Gastroesophageal sphincter (tissue), 4 donors: ENCODE measurements around the gene GNLY. TPM values are rescaled to one million over a fixed set of nuclear protein-coding genes. Genes with fewer than 3 reads are reported as not detected.

Experiments used
- ATAC-seq: fragments of 150-250 bp; one replicate; pipeline ENCODE4 v1.9.1; 2016; ENCODE audit warnings: mild to moderate bottlenecking, moderate library complexity
- H3K27ac ChIP-seq, 4 donors: fragments of 200-600 bp; sonication (generic) in 3 of 4; 1 replicate in 3 of 4; 2 replicates in 1 of 4; pipeline ENCODE4 v1.5.1; 2016 to 2019
- H3K27me3 ChIP-seq: fragments of 200-600 bp; sonication (generic); one replicate; pipeline ENCODE4 v1.5.1; 2019
- H3K36me3 ChIP-seq, 2 donors: fragments of 200-600 bp; sonication (generic); one replicate each; pipeline ENCODE4 v1.5.1; 2019; ENCODE audit warnings: control low read depth in 1 of 2
- H3K4me1 ChIP-seq, 3 donors: fragments of 200-600 bp; sonication (generic); 1 replicate in 2 of 3; 2 replicates in 1 of 3; pipeline ENCODE4 v1.5.1; 2016 to 2019; ENCODE audit warnings: control low read depth in 2 of 3
- H3K4me3 ChIP-seq, 2 donors: fragments of 200-600 bp; sonication (generic); one replicate each; pipeline ENCODE4 v1.5.1; 2019; ENCODE audit warnings: mild to moderate bottlenecking in 1 of 2, moderate library complexity in 1 of 2
- H3K9me3 ChIP-seq, 3 donors: fragments of 200-600 bp; sonication (generic); one replicate each; pipeline ENCODE4 v1.5.1; 2017 to 2019; ENCODE audit warnings: control low read depth in 2 of 3
- CTCF ChIP-seq, 4 experiments: fragments of 200-600 bp in 2 of 4; fragments of 450-650 bp in 2 of 4; sonication (generic) in 1 of 4; IDR thresholded peaks; one replicate each; pipeline ENCODE4 v1.5.1; 2017 to 2019; ENCODE audit warnings: antibody characterized with exemption in 4 of 4, mild to moderate bottlenecking in 2 of 4, moderate library complexity in 2 of 4
- EP300 ChIP-seq: sonication (generic); formaldehyde crosslinking; IDR thresholded peaks from one replicate; pipeline ENCODE4 v1.6.1; 2017; ENCODE audit warnings: antibody characterized with exemption, mild to moderate bottlenecking
- POLR2A ChIP-seq, 2 donors: fragments of 450-650 bp; IDR thresholded peaks; one replicate each; pipeline ENCODE4 v1.6.1; 2017; ENCODE audit warnings: antibody characterized with exemption in 2 of 2, mild to moderate bottlenecking in 2 of 2, moderate library complexity in 1 of 2
- POLR2AphosphoS5 ChIP-seq: sonication (generic); formaldehyde crosslinking; IDR thresholded peaks from one replicate; pipeline ENCODE4 v1.6.1; 2017; ENCODE audit warnings: antibody characterized with exemption
- WGBS, 2 donors: methylation state at CpG; one replicate each; pipeline ENCODE4 v1.1.5; 2018; ENCODE audit warnings: low coverage in 1 of 2; 5-methylcytosine and 5-hydroxymethylcytosine counted together
- total RNA-seq, 4 donors: library from RNA; depleted of rRNA; stranded (reverse); fragments of >200 nt; gene quantifications; one replicate each; pipeline ENCODE4 v1.1.0, GENCODE V29; 2016

GNLY gene
- total RNA-seq, 4 donors from 2014 or later = 0.54 to 3.1 TPM; not detected in 2

DNA sequence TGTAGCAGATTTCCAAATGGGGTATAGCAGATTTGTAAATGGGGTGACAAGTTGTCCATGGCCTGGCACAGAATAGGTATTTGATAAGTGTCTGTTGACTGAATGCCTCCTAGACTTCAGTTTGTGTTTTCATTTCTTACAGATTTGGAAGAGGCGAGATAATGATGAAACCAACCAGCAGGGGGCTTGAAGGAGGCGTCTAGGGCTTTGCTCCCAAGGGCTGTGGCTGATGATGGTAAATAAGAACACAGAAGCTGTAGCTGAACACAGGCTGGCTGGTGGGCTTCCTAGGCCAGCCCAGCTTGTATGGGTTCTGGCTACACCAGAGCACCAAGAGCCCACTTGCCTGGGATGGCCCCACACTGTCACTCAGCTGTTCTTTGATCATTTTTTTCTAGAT, 45.5 kb upstream of the GNLY start:
- H3K9me3 ChIP-seq = no peaks in the 10 kb centered on the region
- H3K4me1 ChIP-seq = no peaks in the 10 kb centered on the region
- H3K4me3 ChIP-seq = no peak overlapping the region
- ATAC-seq = peak; percentile 43
- WGBS, 2 donors = 50 to 71% methylated on average over 2 of the region's 2 CpGs
- no peaks in the 10 kb centered on the region for H3K27me3 ChIP-seq
- peaks cover 7 to 98% of the 10 kb centered on the region in 2 donors for H3K36me3 ChIP-seq
- H3K27ac ChIP-seq = peak overlapping the region in 2 of 4 donors; percentile 4 to 18
- TF ChIP-seq CTCF (IDR thresholded peaks at IDR 0.05) (peak in 2 of 4 experiments; percentile 23 to 29), POLR2AphosphoS5 (no peak), EP300 (no peak), POLR2A (IDR thresholded peaks at IDR 0.05) (no peak)

GRCh38 chr2:85649201-85650190, 44.7 kb upstream of the GNLY start:
- Histone ChIP-seq H3K27me3 (no peaks in the 10 kb centered on the region), H3K9me3 (no peaks in the 10 kb centered on the region), H3K36me3 (peaks cover 7 to 94% of the 10 kb centered on the region in 2 donors), H3K27ac (no peak overlapping the region), H3K4me1 (no peaks in the 10 kb centered on the region), H3K4me3 (no peak overlapping the region)
- WGBS, 2 donors = 65 to 71% methylated on average over 2 to 7 of the region's 9 CpGs
- TF ChIP-seq EP300 (no peak), POLR2AphosphoS5 (peak; percentile 37), POLR2A (IDR thresholded peaks at IDR 0.05) (no peak), CTCF (IDR thresholded peaks at IDR 0.05) (no peak)
- ATAC-seq = no peak

- WGBS, 2 donors = 100% methylated on average over 2 of the region's 4 CpGs; no CpG with 5 or more reads in 1 of the 2 donors
- H3K4me1 ChIP-seq = no peaks in the 10 kb centered on the region
- TF ChIP-seq POLR2AphosphoS5 (no peak), EP300 (no peak), CTCF (IDR thresholded peaks at IDR 0.05) (no peak), POLR2A (IDR thresholded peaks at IDR 0.05) (no peak)
- H3K36me3 ChIP-seq = peaks cover 5 to 91% of the 10 kb centered on the region in 2 donors
- H3K9me3 ChIP-seq = no peaks in the 10 kb centered on the region
- no peak overlapping the region for H3K4me3 ChIP-seq
- no peak overlapping the region for H3K27ac ChIP-seq
- no peaks in the 10 kb centered on the region for H3K27me3 ChIP-seq
- no peak for ATAC-seq
These were observed 43.7 kb upstream of the GNLY start for GRCh38 chr2:85650456-85650855.

DNA sequence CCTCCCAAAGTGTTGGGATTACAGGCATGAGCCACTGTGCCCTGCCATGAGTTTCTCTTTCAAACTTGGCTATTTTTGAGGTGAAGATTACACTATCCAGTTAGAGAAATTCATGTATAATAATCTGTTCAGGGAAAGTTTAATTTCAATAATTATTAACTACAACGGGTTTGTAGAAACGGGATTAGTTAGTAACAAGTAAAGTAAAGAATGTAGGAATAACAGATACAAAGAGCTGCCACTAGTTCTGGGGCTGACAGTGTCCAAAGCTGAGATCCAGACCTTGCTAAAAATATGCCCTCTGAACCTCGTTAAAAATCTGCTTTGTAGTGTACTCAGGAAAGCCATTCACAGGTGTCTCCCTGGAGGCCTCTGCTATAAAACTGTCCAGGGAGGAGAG, 43.1 kb upstream of the GNLY start:
- TF ChIP-seq EP300 (no peak), POLR2AphosphoS5 (no peak), POLR2A (IDR thresholded peaks at IDR 0.05) (no peak), CTCF (IDR thresholded peaks at IDR 0.05) (no peak)
- WGBS, 2 donors = 85 to 87% methylated on average over 3 of the region's 3 CpGs
- H3K9me3 ChIP-seq = no peaks in the 10 kb centered on the region
- peaks cover 0 to 88% of the 10 kb centered on the region in 2 donors for H3K36me3 ChIP-seq
- H3K27me3 ChIP-seq = no peaks in the 10 kb centered on the region
- no peak for ATAC-seq
- H3K27ac ChIP-seq = no peak overlapping the region
- no peak overlapping the region for H3K4me3 ChIP-seq
- no peaks in the 10 kb centered on the region for H3K4me1 ChIP-seq
